SK-N-SH treated with all-trans-retinoic acid at 6 μM for 48 hours (cell line): Measurements from ENCODE around the gene RAB14.

ENCODE experiments used
- CREB5 ChIP-seq: fragments of 250-450 bp; sonication (Bioruptor Pico); IDR thresholded peaks from 2 replicates; pipeline ENCODE4 v1.5.1; 2020; ENCODE audit warnings: low read depth, mild to moderate bottlenecking, moderate library complexity
- CSRNP3 ChIP-seq: fragments of 250-450 bp; sonication (Bioruptor Pico); IDR thresholded peaks from 2 replicates; pipeline ENCODE4 v1.5.1; 2021; ENCODE audit warnings: mild to moderate bottlenecking, moderate library complexity
- ISL1 ChIP-seq: fragments of 250-450 bp; sonication (Bioruptor Pico); IDR thresholded peaks from 2 replicates; pipeline ENCODE4 v2.1.2; 2022; ENCODE audit warnings: mild to moderate bottlenecking, moderate library complexity
- PATZ1 ChIP-seq: fragments of 250-450 bp; sonication (Bioruptor Pico); IDR thresholded peaks from 2 replicates; pipeline ENCODE4 v1.8.0; 2020; ENCODE audit warnings: mild to moderate bottlenecking, moderate library complexity, borderline replicate concordance
- POU6F1 ChIP-seq: fragments of 250-450 bp; sonication (Bioruptor Pico); IDR thresholded peaks from 2 replicates; pipeline ENCODE4 v1.8.0; 2021; ENCODE audit warnings: low read depth, mild to moderate bottlenecking, moderate library complexity, borderline replicate concordance
- RARB ChIP-seq: fragments of 250-450 bp; sonication (Bioruptor Pico); IDR thresholded peaks from 2 replicates; pipeline ENCODE4 v1.8.0; 2021; ENCODE audit warnings: mild to moderate bottlenecking, moderate library complexity
- ZFP3 ChIP-seq: fragments of 250-450 bp; sonication (Bioruptor Pico); IDR thresholded peaks from 2 replicates; pipeline ENCODE4 v1.5.0; 2020; ENCODE audit warnings: mild to moderate bottlenecking, moderate library complexity
- ZFP30 ChIP-seq: fragments of 450-650 bp; formaldehyde crosslinking; IDR thresholded peaks from 2 replicates; pipeline ENCODE4 v1.5.0; 2022; ENCODE audit warnings: mild to moderate bottlenecking, moderate library complexity
- ZNF565 ChIP-seq: fragments of 450-650 bp; formaldehyde crosslinking; conservative IDR thresholded peaks from 2 replicates; pipeline ENCODE4 v1.5.0; 2020; ENCODE audit warnings: low read depth, mild to moderate bottlenecking, moderate library complexity

GRCh38 chr9:121185178-121185745, 16.4 kb downstream of the RAB14 start:
- TF ChIP-seq POU6F1 (CRISPR knock-in tag), result no peak
- no peak for TF ChIP-seq PATZ1 (CRISPR knock-in tag)
- no peak for TF ChIP-seq ZNF565
- TF ChIP-seq CSRNP3, result no peak
- TF ChIP-seq ZFP30 (CRISPR knock-in tag), result no peak
- TF ChIP-seq RARB (CRISPR knock-in tag), result no peak
- no peak for TF ChIP-seq CREB5 (CRISPR knock-in tag)
- no peak for TF ChIP-seq ISL1
- no peak for TF ChIP-seq ZFP3 (CRISPR knock-in tag)
